Thyroid gland (tissue), 4 donors: ENCODE results near the gene SNRPA1. TPM values are rescaled to one million over a fixed set of nuclear protein-coding genes. Genes with fewer than 3 reads are reported as not detected.

Experiments used
- DNase-seq, 2 donors: peaks; one replicate each; pipeline ENCODE4 v3.0.0-alpha.2; 2019
- H3K27ac ChIP-seq, 3 donors: fragments of 200-600 bp; sonication (generic); 1 replicate in 2 of 3; 2 replicates in 1 of 3; pipeline ENCODE4 v1.5.1; 2016 to 2019; ENCODE audit warnings: mild to moderate bottlenecking in 1 of 3, moderate library complexity in 1 of 3
- H3K27me3 ChIP-seq: fragments of 200-600 bp; sonication (generic); one replicate; pipeline ENCODE4 v1.5.1; 2019
- H3K36me3 ChIP-seq, 2 donors: fragments of 200-600 bp; sonication (generic); one replicate each; pipeline ENCODE4 v1.5.1; 2016 to 2019
- H3K4me1 ChIP-seq, 2 donors: fragments of 200-600 bp; sonication (generic); one replicate each; pipeline ENCODE4 v1.5.1; 2017 to 2019
- H3K4me3 ChIP-seq, 3 donors: fragments of 200-600 bp; sonication (generic); replicated peaks in 1 of 3; 1 replicate in 2 of 3; 2 replicates in 1 of 3; pipeline ENCODE4 v1.5.1; 2016; ENCODE audit warnings: mild to moderate bottlenecking in 1 of 3
- H3K9me3 ChIP-seq: fragments of 200-600 bp; sonication (generic); one replicate; pipeline ENCODE4 v1.5.1; 2017
- CTCF ChIP-seq, 6 experiments: fragments of 200-600 bp in 3 of 6; fragments of 450-650 bp in 3 of 6; sonication (generic) in 3 of 6; IDR thresholded peaks; one replicate each; pipeline ENCODE4 v1.5.1; 2016 to 2019; ENCODE audit warnings: antibody characterized with exemption in 6 of 6, mild to moderate bottlenecking in 2 of 6, inconsistent platforms in 1 of 6, moderate library complexity in 1 of 6
- POLR2A ChIP-seq, 2 donors: fragments of 450-650 bp; IDR thresholded peaks; one replicate each; pipeline ENCODE4 v1.6.1; 2017; ENCODE audit warnings: antibody characterized with exemption in 2 of 2, mild to moderate bottlenecking in 2 of 2, moderate library complexity in 1 of 2
- WGBS, 2 donors: methylation state at CpG; one replicate each; pipeline ENCODE4 v1.1.5; 2017; 5-methylcytosine and 5-hydroxymethylcytosine counted together
- intact Hi-C: fragments of 100-400 bp; cut with DNase I; formaldehyde crosslinking; loops from one replicate; pipeline ENCODE4 v1.15.1; 2023
- total RNA-seq, 4 donors: library from RNA; depleted of rRNA; stranded (reverse); fragments of >200 nt; gene quantifications; one replicate each; pipeline ENCODE4 v1.2.3, GENCODE V29; 2016

SNRPA1 gene
- total RNA-seq, 4 donors from 2014 or later: 34.8 to 111 (median 71.1) TPM

DNA sequence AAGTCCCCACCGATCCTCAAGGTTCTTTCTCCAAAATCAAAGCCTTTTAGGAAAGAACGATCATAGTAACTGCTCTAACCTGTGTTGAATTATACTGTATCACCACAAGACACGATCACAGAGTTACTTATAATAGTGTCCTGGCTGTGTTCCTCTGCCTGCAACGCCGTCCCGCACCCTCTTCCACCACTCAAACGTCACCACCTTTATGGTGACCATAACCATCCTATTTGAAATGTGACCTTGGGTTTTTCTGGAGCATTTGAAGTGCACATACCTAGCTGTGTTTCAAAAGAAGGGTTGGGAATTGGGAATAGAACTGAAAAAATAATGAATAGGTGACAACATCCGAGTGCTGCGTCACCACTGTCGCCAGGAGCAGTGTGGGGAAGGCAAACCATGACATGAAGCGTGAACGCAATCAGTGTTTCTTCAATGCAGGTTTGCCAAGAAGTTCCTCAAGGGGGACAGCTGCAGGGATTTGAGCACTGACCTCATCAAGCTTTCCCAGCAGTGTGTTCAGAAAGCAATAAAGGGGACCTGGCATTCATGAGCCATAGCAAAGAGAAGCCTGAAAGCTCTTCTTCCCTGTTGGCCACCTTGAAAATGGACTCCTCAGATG is 17.0 kb downstream of the SNRPA1 start:
- no peaks in the 10 kb centered on the region for H3K9me3 ChIP-seq
- intact Hi-C loops: no loop called here
- H3K4me1 ChIP-seq: peaks cover 9 to 14% of the 10 kb centered on the region in 2 donors
- H3K36me3 ChIP-seq: peaks cover 42 to 52% of the 10 kb centered on the region in 2 donors
- no peaks in the 10 kb centered on the region for H3K27me3 ChIP-seq
- WGBS, 2 donors: 80 to 83% methylated on average over 12 of the region's 12 CpGs
- H3K27ac ChIP-seq: peak overlapping the region in 2 of 3 donors; percentile 65 to 88
- peak overlapping the region in 2 of 3 donors; percentile 29 to 90 for H3K4me3 ChIP-seq
- TF ChIP-seq POLR2A (IDR thresholded peaks at IDR 0.05): no peak
- no peak for TF ChIP-seq CTCF (IDR thresholded peaks at IDR 0.05)
- no peak for DNase-seq

DNA sequence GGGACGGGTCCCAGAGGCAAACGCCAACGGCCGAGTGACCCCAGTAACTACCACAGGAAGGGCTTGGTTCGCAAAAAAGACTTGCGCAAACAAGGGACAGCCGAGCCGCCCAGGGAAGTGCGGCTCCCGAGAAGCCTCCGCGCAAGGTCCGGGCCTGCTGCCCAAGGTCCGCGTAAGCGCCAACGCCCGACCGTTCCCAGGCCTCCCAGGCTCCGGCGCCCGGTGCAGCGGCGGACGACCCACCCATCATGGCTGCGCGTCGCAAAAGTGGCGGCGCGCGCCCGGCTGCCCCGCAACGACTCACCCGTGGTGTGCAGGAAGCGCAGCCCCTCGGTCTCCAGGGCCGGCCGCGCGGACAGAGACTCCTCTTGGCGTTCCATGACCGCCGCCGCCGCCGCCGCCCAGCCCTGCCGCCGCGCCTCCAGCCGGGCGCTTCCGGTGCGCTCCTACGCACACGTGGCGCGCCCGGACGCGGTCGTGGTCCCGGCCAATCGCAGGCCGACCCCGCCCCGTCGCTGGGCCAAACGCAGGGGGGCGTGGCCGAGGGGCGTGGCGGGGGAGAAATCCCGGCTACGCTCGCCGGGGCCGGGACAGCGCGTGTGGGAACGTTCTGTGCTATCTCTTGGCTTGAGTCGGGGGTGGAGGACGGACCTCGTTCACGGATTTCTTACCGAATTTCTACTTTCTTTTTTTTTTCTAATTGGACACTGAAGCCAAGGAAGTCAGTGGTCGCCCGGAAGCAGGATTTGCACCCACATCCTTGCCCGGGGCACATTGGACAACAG is 17.8 kb downstream of the SNRPA1 start, which contains the start of gene SELENOS:
TSS of gene SELENOS (minus strand) at position 448 of the 785 bp plus-strand sequence. CDS start at position 380, 68 bp downstream.
- peak in 1 of 2 donors; percentile 91 for TF ChIP-seq POLR2A (IDR thresholded peaks at IDR 0.05)
- TF ChIP-seq CTCF (IDR thresholded peaks at IDR 0.05): no peak
- peak; percentile 93 for DNase-seq
- H3K9me3 ChIP-seq: no peaks in the 10 kb centered on the region
- H3K27ac ChIP-seq: peak within 1 kb of the TSS; percentile 72 to 88 (median 83)
- intact Hi-C loops: no loop called here
- H3K4me3 ChIP-seq: peak within 1 kb of the TSS; percentile 84 to 91 (median 90)
- peaks cover 43 to 52% of the 10 kb centered on the region in 2 donors for H3K36me3 ChIP-seq
- H3K27me3 ChIP-seq: no peaks in the 10 kb centered on the region
- peaks cover 9 to 14% of the 10 kb centered on the region in 2 donors for H3K4me1 ChIP-seq
- WGBS, 2 donors: 1 to 2% methylated on average over 23 to 26 of the region's 91 CpGs

GRCh38 chr15:101276501-101277037 is 18.5 kb downstream of the SNRPA1 start:
- no peaks in the 10 kb centered on the region for H3K9me3 ChIP-seq

DNA sequence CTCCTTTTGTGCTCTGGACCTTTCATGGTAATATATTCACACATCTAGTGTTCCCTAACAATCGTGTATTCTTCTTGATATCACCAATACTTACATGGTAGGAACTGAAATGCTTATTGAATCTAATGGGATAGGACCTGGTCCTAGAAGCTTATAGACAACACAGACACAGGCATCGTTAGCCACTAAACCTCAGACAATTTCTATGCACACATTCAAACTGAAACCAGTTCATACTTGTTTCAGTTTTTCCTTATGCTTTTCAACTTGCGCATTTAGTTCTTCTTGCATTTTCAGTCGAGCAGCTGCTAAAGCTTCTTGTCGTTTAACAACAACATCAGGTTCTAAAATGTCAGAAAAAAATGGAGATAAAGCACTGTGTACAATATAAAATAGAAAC is 20.0 kb downstream of the SNRPA1 start:
- no peak for TF ChIP-seq POLR2A (IDR thresholded peaks at IDR 0.05)
- TF ChIP-seq CTCF (IDR thresholded peaks at IDR 0.05): no peak
- Histone ChIP-seq H3K4me3 (no peak overlapping the region), H3K27ac (no peak overlapping the region), H3K4me1 (peaks cover 9 to 14% of the 10 kb centered on the region in 2 donors), H3K9me3 (no peaks in the 10 kb centered on the region), H3K27me3 (no peaks in the 10 kb centered on the region), H3K36me3 (peaks cover 49 to 53% of the 10 kb centered on the region in 2 donors)
- WGBS, 2 donors: 89 to 90% methylated on average over 5 of the region's 5 CpGs
- intact Hi-C loops: no loop called here
- DNase-seq: no peak

More at GRCh38 chr15:101276501-101277037, 18.5 kb downstream of the SNRPA1 start:
- intact Hi-C loops: no loop called here
- Histone ChIP-seq H3K4me1 (peaks cover 9 to 14% of the 10 kb centered on the region in 2 donors), H3K27ac (peak overlapping the region; percentile 72 to 88 (median 83)), H3K36me3 (peaks cover 47 to 53% of the 10 kb centered on the region in 2 donors), H3K4me3 (peak overlapping the region; percentile 84 to 91 (median 90)), H3K27me3 (no peaks in the 10 kb centered on the region)
- WGBS, 2 donors: 17% methylated on average over 14 of the region's 14 CpGs
- TF ChIP-seq CTCF (IDR thresholded peaks at IDR 0.05): peak in 2 of 6 experiments; percentile 7 to 17
- TF ChIP-seq POLR2A (IDR thresholded peaks at IDR 0.05): no peak
- DNase-seq: no peak
